Testis (tissue), 3 donors: ENCODE measurements around the gene RAB3IP. TPM values are rescaled to one million over a fixed set of nuclear protein-coding genes. Genes with fewer than 3 reads are reported as not detected.

Experiments
- DNase-seq: peaks from one replicate; pipeline ENCODE4 v3.0.0-alpha.2; 2019
- H3K27ac ChIP-seq, 2 donors: fragments of 200-600 bp; sonication (generic); one replicate each; pipeline ENCODE4 v1.5.1; 2019
- H3K27me3 ChIP-seq: fragments of 200-600 bp; sonication (generic); one replicate; pipeline ENCODE4 v1.5.1; 2019
- H3K36me3 ChIP-seq: fragments of 200-600 bp; sonication (generic); one replicate; pipeline ENCODE4 v1.5.1; 2017; ENCODE audit warnings: low read depth; ENCODE audit errors: missing control alignments
- H3K4me1 ChIP-seq: fragments of 200-600 bp; sonication (generic); one replicate; pipeline ENCODE4 v1.5.1; 2019
- H3K4me3 ChIP-seq, 2 donors: fragments of 200-600 bp; sonication (generic); one replicate each; pipeline ENCODE4 v1.5.1; 2017 to 2019
- H3K9me3 ChIP-seq: fragments of 200-600 bp; sonication (generic); one replicate; pipeline ENCODE4 v1.5.1; 2017
- CTCF ChIP-seq, 3 experiments: fragments of 450-650 bp in 2 of 3; fragments of 200-600 bp in 1 of 3; sonication (generic) in 1 of 3; IDR thresholded peaks; one replicate each; pipeline ENCODE4 v1.5.1; 2016 to 2019; ENCODE audit warnings: antibody characterized with exemption in 3 of 3, mild to moderate bottlenecking in 2 of 3, moderate library complexity in 1 of 3
- POLR2A ChIP-seq: fragments of 450-650 bp; IDR thresholded peaks from one replicate; pipeline ENCODE4 v1.6.1; 2017; ENCODE audit warnings: antibody characterized with exemption, mild to moderate bottlenecking, moderate library complexity
- WGBS, 2 donors: methylation state at CpG; one replicate each; pipeline ENCODE4 v1.1.5; 2018; 5-methylcytosine and 5-hydroxymethylcytosine counted together
- intact Hi-C: fragments of 100-400 bp; cut with DNase I; formaldehyde crosslinking; loops from one replicate; pipeline ENCODE4 v1.15.1; 2023; ENCODE audit warnings: low total_unique reads
- polyA plus RNA-seq: library from polyadenylated mRNA; stranded (reverse); fragments of 350-450 nt; fragmentation: Illumina TruSeq; extraction: RNeasy Lipid Tissue Mini Kit (QIAGEN cat#74804); gene quantifications from one replicate; pipeline ENCODE4 v1.2.3, GENCODE V29; 2014; ENCODE audit warnings: low read depth, low replicate concordance; ENCODE audit not compliant: insufficient read depth
- total RNA-seq, 2 donors: library from RNA; depleted of rRNA; stranded (reverse); fragments of >200 nt; gene quantifications; one replicate each; pipeline ENCODE4 v1.2.3, GENCODE V29; 2016

Gene RAB3IP
- total and polyA plus RNA-seq, 3 donors from 2014 or later: 50.9 to 133 (median 105) TPM

GRCh38 chr12:69726922-69727321 is 11.7 kb upstream of the RAB3IP start:
- WGBS, 2 donors: 88 to 89% methylated on average over 4 of the region's 4 CpGs
- intact Hi-C loops: no loop called here
- Histone ChIP-seq H3K27me3 (no peaks in the 10 kb centered on the region), H3K27ac (no peak overlapping the region), H3K36me3 (no peaks in the 10 kb centered on the region), H3K4me3 (no peak overlapping the region), H3K9me3 (no peaks in the 10 kb centered on the region), H3K4me1 (no peaks in the 10 kb centered on the region)
- no peak for DNase-seq
- TF ChIP-seq CTCF (IDR thresholded peaks at IDR 0.05): no peak
- TF ChIP-seq POLR2A: no peak

- no peaks in the 10 kb centered on the region for H3K4me1 ChIP-seq
- H3K36me3 ChIP-seq: no peaks in the 10 kb centered on the region
- DNase-seq: no peak
- intact Hi-C loops: no loop called here
- no peaks in the 10 kb centered on the region for H3K9me3 ChIP-seq
- no peak overlapping the region for H3K27ac ChIP-seq
- WGBS, 2 donors: 69 to 77% methylated on average over 1 of the region's 1 CpG
- H3K27me3 ChIP-seq: no peaks in the 10 kb centered on the region
- no peak overlapping the region for H3K4me3 ChIP-seq
- TF ChIP-seq CTCF (IDR thresholded peaks at IDR 0.05): no peak
- TF ChIP-seq POLR2A: no peak
Observed at GRCh38 chr12:69732088-69732487, 6.6 kb upstream of the RAB3IP start.

GRCh38 chr12:69733638-69734037 is 5.0 kb upstream of the RAB3IP start:
- 88 to 90% methylated on average over 1 of the region's 1 CpG for WGBS, 2 donors
- Histone ChIP-seq H3K9me3 (no peaks in the 10 kb centered on the region), H3K27me3 (no peaks in the 10 kb centered on the region), H3K36me3 (no peaks in the 10 kb centered on the region), H3K4me3 (no peak overlapping the region), H3K27ac (no peak overlapping the region), H3K4me1 (no peaks in the 10 kb centered on the region)
- TF ChIP-seq POLR2A (no peak), CTCF (IDR thresholded peaks at IDR 0.05) (no peak)
- DNase-seq: no peak
- intact Hi-C loops: no loop called here

GRCh38 chr12:69739287-69740191 is 879 bp downstream of the RAB3IP start:
- H3K9me3 ChIP-seq: no peaks in the 10 kb centered on the region
- intact Hi-C loops: no loop called here
- peak overlapping the region; percentile 59 to 86 for H3K27ac ChIP-seq
- no peak for TF ChIP-seq CTCF (IDR thresholded peaks at IDR 0.05)
- no peak for TF ChIP-seq POLR2A
- peaks cover 5% of the 10 kb centered on the region for H3K4me1 ChIP-seq
- H3K36me3 ChIP-seq: no peaks in the 10 kb centered on the region
- 1% methylated on average over 23 to 56 of the region's 66 CpGs for WGBS, 2 donors
- H3K27me3 ChIP-seq: no peaks in the 10 kb centered on the region
- H3K4me3 ChIP-seq: peak overlapping the region; percentile 73 to 90
- DNase-seq: peak; percentile 61

- Histone ChIP-seq H3K9me3 (no peaks in the 10 kb centered on the region), H3K4me1 (peaks cover 5% of the 10 kb centered on the region), H3K27me3 (no peaks in the 10 kb centered on the region), H3K27ac (no peak overlapping the region), H3K36me3 (no peaks in the 10 kb centered on the region), H3K4me3 (no peak overlapping the region)
- DNase-seq: no peak
- no peak for TF ChIP-seq CTCF (IDR thresholded peaks at IDR 0.05)
- TF ChIP-seq POLR2A: no peak
- intact Hi-C loops: no loop called here
- WGBS, 2 donors: 84 to 87% methylated on average over 4 of the region's 4 CpGs
Observed at GRCh38 chr12:69744109-69744508, 5.4 kb downstream of the RAB3IP start.
